HCT116 (cell line): Measurements from ENCODE around the gene CAMK2A. TPM values are rescaled to one million over a fixed set of nuclear protein-coding genes. Genes with fewer than 3 reads are reported as not detected.

Experiments used
- ATAC-seq: fragments of 200-7000 bp; cut with Tn5 transposase; 2 replicates; pipeline ENCODE4 v1.9.1; 2020; ENCODE audit warnings: mild to moderate bottlenecking, moderate library complexity
- BruUV-seq: library from RNA; stranded (reverse); fragments of 400-500 nt; replicated peaks from 2 replicates; lab custom pipeline; 2021; lab: Mats Ljungman, UMichigan
- CTCF ChIA-PET: fragments of 300-600 bp; sonication (Branson Sonifier 250); formaldehyde crosslinking; loops from one replicate; lab custom pipeline; 2021; ENCODE audit warnings: antibody characterized with exemption; lab: Charles Lee
- POLR2A ChIA-PET: fragments of 300-600, 350-600 bp; sonication (Branson Sonifier 250); formaldehyde crosslinking; loops from one replicate; lab custom pipeline; 2021; ENCODE audit warnings: antibody characterized with exemption; lab: Charles Lee
- RAD21 ChIA-PET, 2 experiments: fragments of 300-600 bp; sonication (Branson Sonifier 250); formaldehyde crosslinking; loops; one replicate each; lab custom pipeline; 2023; ENCODE audit warnings: low total read pairs in 2 of 2; ENCODE audit not compliant: uncharacterized antibody in 2 of 2, unreplicated experiment in 2 of 2, low non-redundant PET in 1 of 2; lab: Charles Lee
- DNase-seq: peaks from one replicate; pipeline ENCODE4 v3.0.0-alpha.2; 2010; ENCODE audit warnings: low read depth, low spot score
- H2AFZ ChIP-seq: fragments of 200-600 bp; shearing (Covaris generic), sonication (generic); 2 replicates; pipeline ENCODE4 v1.6.1; 2017; ENCODE audit warnings: low read depth, mixed run types, mixed read lengths, antibody characterized with exemption, low read length; ENCODE audit not compliant: poor library complexity, severe bottlenecking
- H3K27ac ChIP-seq: 2 replicates; pipeline ENCODE4 v1.5.1; 2012; ENCODE audit warnings: low read depth, low read length
- H3K27me3 ChIP-seq: fragments of 200-600 bp; sonication (generic); 2 replicates; pipeline ENCODE4 v1.6.1; 2016; ENCODE audit warnings: mixed run types, low read length, mixed read lengths; ENCODE audit not compliant: insufficient read depth
- H3K36me3 ChIP-seq, 2 experiments: fragments of 200-500 bp in 1 of 2; fragments of 200-600 bp in 1 of 2; sonication (Bioruptor generic) in 1 of 2; sonication (generic) in 1 of 2; 2 replicates each; pipeline versions ENCODE4 v1.5.1 to v1.6.1; 2014 to 2016; ENCODE audit warnings: low read length in 2 of 2, inconsistent platforms in 1 of 2, mixed read lengths in 1 of 2, mixed run types in 1 of 2; ENCODE audit not compliant: insufficient read depth in 2 of 2, control insufficient read depth in 1 of 2
- H3K4me1 ChIP-seq, 2 experiments: fragments of 200-600 bp in 1 of 2; sonication (generic) in 1 of 2; 2 replicates each; pipeline versions ENCODE4 v1.5.1 to v1.6.1; 2012 to 2017; ENCODE audit warnings: low read length in 2 of 2, inconsistent platforms in 1 of 2, mild to moderate bottlenecking in 1 of 2, mixed read lengths in 1 of 2, mixed run types in 1 of 2, moderate library complexity in 1 of 2; ENCODE audit not compliant: insufficient read depth in 2 of 2, control insufficient read depth in 1 of 2
- H3K4me2 ChIP-seq: fragments of 200-600 bp; sonication (generic); 2 replicates; pipeline ENCODE4 v1.6.1; 2017; ENCODE audit warnings: mixed run types, low read length, mixed read lengths
- H3K4me3 ChIP-seq, 2 experiments: fragments of 200-600 bp in 1 of 2; sonication (generic) in 1 of 2; replicated peaks in 1 of 2; 2 replicates each; pipeline ENCODE4 v1.5.1; 2011 to 2016; ENCODE audit warnings: low read length in 2 of 2, control low read depth in 1 of 2, low read depth in 1 of 2, mild to moderate bottlenecking in 1 of 2, mixed read lengths in 1 of 2, mixed run types in 1 of 2
- H3K79me2 ChIP-seq: fragments of 200-600 bp; sonication (generic); 2 replicates; pipeline ENCODE4 v1.6.1; 2017; ENCODE audit warnings: mild to moderate bottlenecking, mixed run types, low read length, moderate library complexity, mixed read lengths; ENCODE audit not compliant: insufficient read depth
- H3K9ac ChIP-seq: fragments of 200-600 bp; sonication (generic); 2 replicates; pipeline ENCODE4 v1.6.1; 2016; ENCODE audit warnings: low read length, mixed read lengths
- H3K9me2 ChIP-seq: fragments of 200-600 bp; sonication (generic), shearing (Covaris generic); 2 replicates; pipeline ENCODE4 v1.6.1; 2017; ENCODE audit warnings: mixed run types, mild to moderate bottlenecking, moderate library complexity; ENCODE audit not compliant: insufficient read depth
- H3K9me3 ChIP-seq, 2 experiments: fragments of 200-500 bp in 1 of 2; fragments of 200-600 bp in 1 of 2; sonication (Bioruptor generic) in 1 of 2; sonication (generic) in 1 of 2; 2 replicates each; pipeline ENCODE4 v1.6.1; 2014 to 2017; ENCODE audit warnings: low read length in 2 of 2, mixed read lengths in 2 of 2, inconsistent platforms in 1 of 2, low read depth in 1 of 2, mild to moderate bottlenecking in 1 of 2, mixed run types in 1 of 2, moderate library complexity in 1 of 2; ENCODE audit not compliant: control insufficient read depth in 1 of 2, insufficient read depth in 1 of 2
- H4K20me1 ChIP-seq: fragments of 200-600 bp; sonication (generic), shearing (Covaris generic); 2 replicates; pipeline ENCODE4 v1.6.1; 2017; ENCODE audit warnings: mixed run types, mild to moderate bottlenecking, moderate library complexity; ENCODE audit not compliant: insufficient read depth
- CBX3 ChIP-seq: IDR thresholded peaks from 2 replicates; pipeline ENCODE4 v1.6.1; 2012; ENCODE audit warnings: low read depth
- CEBPB ChIP-seq: IDR thresholded peaks from 2 replicates; pipeline ENCODE4 v1.6.1; 2012; ENCODE audit warnings: low read depth
- CTCF ChIP-seq, 3 experiments: fragments of 200-600 bp in 1 of 3; sonication (generic) in 1 of 3; IDR thresholded peaks in 2 of 3; conservative IDR thresholded peaks in 1 of 3; 2 replicates each; pipeline ENCODE4 v1.5.1; 2012 to 2017; ENCODE audit warnings: low read depth in 2 of 3, low read length in 2 of 3, antibody characterized with exemption in 1 of 3, borderline replicate concordance in 1 of 3, control low read depth in 1 of 3, mild to moderate bottlenecking in 1 of 3, mixed read lengths in 1 of 3, mixed run types in 1 of 3, moderate library complexity in 1 of 3; ENCODE audit not compliant: insufficient read depth in 1 of 3
- EGR1 ChIP-seq: IDR thresholded peaks from 2 replicates; pipeline ENCODE4 v1.6.1; 2012; ENCODE audit warnings: low read depth
- ELF1 ChIP-seq: IDR thresholded peaks from 2 replicates; pipeline ENCODE4 v1.6.1; 2012; ENCODE audit warnings: low read depth, borderline replicate concordance
- EZH2 ChIP-seq: fragments of 200-600 bp; sonication (generic); IDR thresholded peaks from 2 replicates; pipeline ENCODE4 v1.6.1; 2017; ENCODE audit warnings: antibody characterized with exemption, mixed run types
- EZH2phosphoT487 ChIP-seq: fragments of 200-600 bp; IDR thresholded peaks from 2 replicates; pipeline ENCODE4 v1.6.1; 2018; ENCODE audit warnings: antibody characterized with exemption, borderline replicate concordance
- FOSL1 ChIP-seq: IDR thresholded peaks from 2 replicates; pipeline ENCODE4 v1.6.1; 2012; ENCODE audit warnings: low read depth
- MAX ChIP-seq: IDR thresholded peaks from 2 replicates; pipeline ENCODE4 v1.6.1; 2012
- POLR2A ChIP-seq: IDR thresholded peaks from 2 replicates; pipeline ENCODE4 v1.7.0; 2011; ENCODE audit warnings: borderline replicate concordance; ENCODE audit not compliant: insufficient read depth, insufficient read length; ENCODE audit errors: extremely low read depth
- POLR2AphosphoS5 ChIP-seq: IDR thresholded peaks from 2 replicates; pipeline ENCODE4 v1.6.1; 2011; ENCODE audit warnings: mild to moderate bottlenecking, low read depth, low read length, moderate library complexity
- SRF ChIP-seq: IDR thresholded peaks from 2 replicates; pipeline ENCODE4 v1.6.1; 2012; ENCODE audit warnings: low read depth
- TCF7L2 ChIP-seq: IDR thresholded peaks from 2 replicates; pipeline ENCODE4 v1.7.0; 2011; ENCODE audit warnings: borderline replicate concordance, inconsistent platforms; ENCODE audit not compliant: insufficient read depth, insufficient read length; ENCODE audit errors: extremely low read depth
- YY1 ChIP-seq: IDR thresholded peaks from 2 replicates; pipeline ENCODE4 v1.6.1; 2011; ENCODE audit warnings: low read length, low read depth, moderate library complexity, mild to moderate bottlenecking; ENCODE audit not compliant: insufficient replicate concordance; ENCODE audit errors: extremely low read depth
- ZBTB33 ChIP-seq: IDR thresholded peaks from 2 replicates; pipeline ENCODE4 v1.6.1; 2011; ENCODE audit warnings: mild to moderate bottlenecking, low read length, moderate library complexity; ENCODE audit not compliant: insufficient replicate concordance; ENCODE audit errors: extremely low read depth
- ZNF274 ChIP-seq: fragments of 200-500 bp; sonication (Bioruptor generic); IDR thresholded peaks from 2 replicates; pipeline ENCODE4 v1.6.1; 2014; ENCODE audit warnings: mild to moderate bottlenecking, low read depth, low read length, inconsistent platforms
- intact Hi-C: fragments of 100-400 bp; cut with micrococcal nuclease; formaldehyde crosslinking; loops from 2 replicates; pipeline ENCODE4 v1.10.0; 2022
- total RNA-seq: library from RNA; stranded (reverse); gene quantifications from one replicate; pipeline ENCODE4 v1.2.1, GENCODE V29; 2021; ENCODE audit not compliant: unreplicated experiment

The CAMK2A gene
- total RNA-seq, 1 experiment from 2014 or later = not detected

GRCh38 chr5:150321784-150322183, 32.2 kb upstream of the CAMK2A start:
- no peak for DNase-seq
- no peak for TF ChIP-seq ELF1
- no peak for TF ChIP-seq POLR2AphosphoS5
- no peak for TF ChIP-seq ZNF274
- no peak for TF ChIP-seq EGR1
- TF ChIP-seq SRF = no peak
- no peak for TF ChIP-seq CBX3
- TF ChIP-seq, all 23 proteins: peak for 0
- CTCF ChIA-PET = no interaction called here
- no peaks in the 10 kb centered on the region for H3K36me3 ChIP-seq
- BruUV-seq = no TSS peak
- no peaks in the 10 kb centered on the region for H4K20me1 ChIP-seq
- intact Hi-C loops = no loop called here
- no peaks in the 10 kb centered on the region for H3K27me3 ChIP-seq
- peaks cover 16 to 55% of the 10 kb centered on the region in 2 experiments for H3K4me1 ChIP-seq
- RAD21 ChIA-PET = no interaction called here
- peak overlapping the region; percentile 19 for H2AFZ ChIP-seq
- no peaks in the 10 kb centered on the region for H3K9me3 ChIP-seq
- no peaks in the 10 kb centered on the region for H3K79me2 ChIP-seq
- POLR2A ChIA-PET = no interaction called here
- H3K27ac ChIP-seq = no peak overlapping the region
- no peak for ATAC-seq
- peak overlapping the region; percentile 25 for H3K4me2 ChIP-seq
- H3K9me2 ChIP-seq = no peaks in the 10 kb centered on the region
- H3K9ac ChIP-seq = no peak overlapping the region
- H3K4me3 ChIP-seq = no peak overlapping the region

GRCh38 chr5:150321211-150321610, 31.6 kb upstream of the CAMK2A start:
- RAD21 ChIA-PET = no interaction called here
- intact Hi-C loops = no loop called here

More at GRCh38 chr5:150321211-150321610, 31.6 kb upstream of the CAMK2A start:
- Histone ChIP-seq H3K9me3 (no peaks in the 10 kb centered on the region), H3K9ac (no peak overlapping the region), H3K27me3 (no peaks in the 10 kb centered on the region), H2AFZ (no peak overlapping the region), H3K4me3 (no peak overlapping the region), H3K79me2 (no peaks in the 10 kb centered on the region), H4K20me1 (no peaks in the 10 kb centered on the region), H3K4me2 (no peak overlapping the region), H3K36me3 (no peaks in the 10 kb centered on the region), H3K9me2 (no peaks in the 10 kb centered on the region), H3K4me1 (peaks cover 16 to 59% of the 10 kb centered on the region in 2 experiments), H3K27ac (no peak overlapping the region)
- BruUV-seq = no TSS peak
- POLR2A ChIA-PET = no interaction called here
- TF ChIP-seq FOSL1 = no peak
- TF ChIP-seq POLR2AphosphoS5 = no peak
- TF ChIP-seq EGR1 = no peak
- no peak for TF ChIP-seq YY1
- TF ChIP-seq EZH2phosphoT487 = no peak
- TF ChIP-seq POLR2A = no peak
- no peak for TF ChIP-seq CEBPB
- no peak for TF ChIP-seq MAX
- TF ChIP-seq TCF7L2 = no peak
- TF ChIP-seq ELF1 = no peak
- TF ChIP-seq CBX3 = no peak
- no peak for TF ChIP-seq EZH2
- TF ChIP-seq ZBTB33 = no peak
- no peak for TF ChIP-seq CTCF (IDR thresholded peaks at IDR 0.05 in 2 of 3, conservative IDR thresholded peaks at IDR 0.05 in 1 of 3; ENCODE audit: borderline replicate concordance in 1 of 3, insufficient read depth in 1 of 3, low read depth in 2 of 3, low read length in 2 of 3)
- DNase-seq (no peak), ATAC-seq (no peak)
- CTCF ChIA-PET = no interaction called here
